ENCODE measurements around the gene NEUROD4.

Gene NEUROD4

GRCh38 chr12:55058082-55058481 is 38.3 kb downstream of the NEUROD4 start:
- no peak for DNase-seq
- H3K4me3 ChIP-seq (ENCODE audit: insufficient read depth, low read depth, low read length, poor library complexity, severe bottlenecking): no peak overlapping the region
- H3K9me3 ChIP-seq (ENCODE audit: control insufficient read depth, low read length): no peaks in the 10 kb centered on the region
- H3K27me3 ChIP-seq (replicated peaks; ENCODE audit: control insufficient read depth, insufficient read depth, low read length, poor library complexity, severe bottlenecking): no peaks in the 10 kb centered on the region
- no peaks in the 10 kb centered on the region for H3K4me1 ChIP-seq (ENCODE audit: control insufficient read depth, insufficient read depth, low read length, poor library complexity, severe bottlenecking)
- no peaks in the 10 kb centered on the region for H3K36me3 ChIP-seq (ENCODE audit: control insufficient read depth, insufficient read depth, low read length)
- no peak overlapping the region for H3K27ac ChIP-seq (ENCODE audit: insufficient read depth, low read length, poor library complexity, severe bottlenecking)

GRCh38 chr12:55058776-55059175 is 39.0 kb downstream of the NEUROD4 start:
- Histone ChIP-seq H3K4me1 (ENCODE audit: control insufficient read depth, insufficient read depth, low read length, poor library complexity, severe bottlenecking) (no peaks in the 10 kb centered on the region), H3K4me3 (ENCODE audit: insufficient read depth, low read depth, low read length, poor library complexity, severe bottlenecking) (no peak overlapping the region), H3K27me3 (replicated peaks; ENCODE audit: control insufficient read depth, insufficient read depth, low read length, poor library complexity, severe bottlenecking) (no peaks in the 10 kb centered on the region), H3K9me3 (ENCODE audit: control insufficient read depth, low read length) (no peaks in the 10 kb centered on the region), H3K36me3 (ENCODE audit: control insufficient read depth, insufficient read depth, low read length) (no peaks in the 10 kb centered on the region), H3K27ac (ENCODE audit: insufficient read depth, low read length, poor library complexity, severe bottlenecking) (no peak overlapping the region)
- DNase-seq: no peak

GRCh38 chr12:55060470-55060869 is 40.7 kb downstream of the NEUROD4 start:
- no peaks in the 10 kb centered on the region for H3K4me1 ChIP-seq (ENCODE audit: control insufficient read depth, insufficient read depth, low read length, poor library complexity, severe bottlenecking)

GRCh38 chr12:55061024-55061423 is 41.2 kb downstream of the NEUROD4 start:
- no peaks in the 10 kb centered on the region for H3K27me3 ChIP-seq (replicated peaks; ENCODE audit: control insufficient read depth, insufficient read depth, low read length, poor library complexity, severe bottlenecking)
- H3K36me3 ChIP-seq (ENCODE audit: control insufficient read depth, insufficient read depth, low read length): no peaks in the 10 kb centered on the region
- H3K4me1 ChIP-seq (ENCODE audit: control insufficient read depth, insufficient read depth, low read length, poor library complexity, severe bottlenecking): no peaks in the 10 kb centered on the region
- no peak for DNase-seq
- H3K27ac ChIP-seq (ENCODE audit: insufficient read depth, low read length, poor library complexity, severe bottlenecking): no peak overlapping the region
- no peak overlapping the region for H3K4me3 ChIP-seq (ENCODE audit: insufficient read depth, low read depth, low read length, poor library complexity, severe bottlenecking)
- H3K9me3 ChIP-seq (ENCODE audit: control insufficient read depth, low read length): no peaks in the 10 kb centered on the region

More at GRCh38 chr12:55060470-55060869, 40.7 kb downstream of the NEUROD4 start:
- Histone ChIP-seq H3K9me3 (ENCODE audit: control insufficient read depth, low read length) (no peaks in the 10 kb centered on the region), H3K27me3 (replicated peaks; ENCODE audit: control insufficient read depth, insufficient read depth, low read length, poor library complexity, severe bottlenecking) (no peaks in the 10 kb centered on the region), H3K27ac (ENCODE audit: insufficient read depth, low read length, poor library complexity, severe bottlenecking) (no peak overlapping the region), H3K36me3 (ENCODE audit: control insufficient read depth, insufficient read depth, low read length) (no peaks in the 10 kb centered on the region), H3K4me3 (ENCODE audit: insufficient read depth, low read depth, low read length, poor library complexity, severe bottlenecking) (no peak overlapping the region)
- no peak for DNase-seq

- Histone ChIP-seq H3K4me1 (ENCODE audit: control insufficient read depth, insufficient read depth, low read length, poor library complexity, severe bottlenecking) (no peaks in the 10 kb centered on the region), H3K27me3 (replicated peaks; ENCODE audit: control insufficient read depth, insufficient read depth, low read length, poor library complexity, severe bottlenecking) (no peaks in the 10 kb centered on the region), H3K4me3 (ENCODE audit: insufficient read depth, low read depth, low read length, poor library complexity, severe bottlenecking) (no peak overlapping the region), H3K9me3 (ENCODE audit: control insufficient read depth, low read length) (no peaks in the 10 kb centered on the region), H3K27ac (ENCODE audit: insufficient read depth, low read length, poor library complexity, severe bottlenecking) (no peak overlapping the region), H3K36me3 (ENCODE audit: control insufficient read depth, insufficient read depth, low read length) (no peaks in the 10 kb centered on the region)
- DNase-seq: no peak
Observed at GRCh38 chr12:55063291-55063690, 43.5 kb downstream of the NEUROD4 start.

- Histone ChIP-seq H3K4me1 (ENCODE audit: control insufficient read depth, insufficient read depth, low read length, poor library complexity, severe bottlenecking) (no peaks in the 10 kb centered on the region), H3K36me3 (ENCODE audit: control insufficient read depth, insufficient read depth, low read length) (no peaks in the 10 kb centered on the region), H3K27me3 (replicated peaks; ENCODE audit: control insufficient read depth, insufficient read depth, low read length, poor library complexity, severe bottlenecking) (no peaks in the 10 kb centered on the region), H3K9me3 (ENCODE audit: control insufficient read depth, low read length) (no peaks in the 10 kb centered on the region), H3K27ac (ENCODE audit: insufficient read depth, low read length, poor library complexity, severe bottlenecking) (no peak overlapping the region), H3K4me3 (ENCODE audit: insufficient read depth, low read depth, low read length, poor library complexity, severe bottlenecking) (no peak overlapping the region)
- no peak for DNase-seq
Observed at GRCh38 chr12:55065535-55065934, 45.8 kb downstream of the NEUROD4 start.

GRCh38 chr12:55067701-55068100 is 47.9 kb downstream of the NEUROD4 start:
- Histone ChIP-seq H3K27ac (ENCODE audit: insufficient read depth, low read length, poor library complexity, severe bottlenecking) (no peak overlapping the region), H3K9me3 (ENCODE audit: control insufficient read depth, low read length) (no peaks in the 10 kb centered on the region), H3K27me3 (replicated peaks; ENCODE audit: control insufficient read depth, insufficient read depth, low read length, poor library complexity, severe bottlenecking) (no peaks in the 10 kb centered on the region), H3K36me3 (ENCODE audit: control insufficient read depth, insufficient read depth, low read length) (no peaks in the 10 kb centered on the region), H3K4me1 (ENCODE audit: control insufficient read depth, insufficient read depth, low read length, poor library complexity, severe bottlenecking) (no peaks in the 10 kb centered on the region), H3K4me3 (ENCODE audit: insufficient read depth, low read depth, low read length, poor library complexity, severe bottlenecking) (no peak overlapping the region)
- no peak for DNase-seq

- no peaks in the 10 kb centered on the region for H3K36me3 ChIP-seq (ENCODE audit: control insufficient read depth, insufficient read depth, low read length)
- H3K9me3 ChIP-seq (ENCODE audit: control insufficient read depth, low read length): no peaks in the 10 kb centered on the region
- DNase-seq: no peak
- H3K4me1 ChIP-seq (ENCODE audit: control insufficient read depth, insufficient read depth, low read length, poor library complexity, severe bottlenecking): no peaks in the 10 kb centered on the region
- no peaks in the 10 kb centered on the region for H3K27me3 ChIP-seq (replicated peaks; ENCODE audit: control insufficient read depth, insufficient read depth, low read length, poor library complexity, severe bottlenecking)
- no peak overlapping the region for H3K4me3 ChIP-seq (ENCODE audit: insufficient read depth, low read depth, low read length, poor library complexity, severe bottlenecking)
- H3K27ac ChIP-seq (ENCODE audit: insufficient read depth, low read length, poor library complexity, severe bottlenecking): no peak overlapping the region
Observed at GRCh38 chr12:55068416-55069010, 48.7 kb downstream of the NEUROD4 start.

- peak; percentile 30 to 55 (median 52) for DNase-seq
- H3K27ac ChIP-seq (ENCODE audit: insufficient read depth, low read length, poor library complexity, severe bottlenecking): no peak overlapping the region
- H3K4me1 ChIP-seq (ENCODE audit: control insufficient read depth, insufficient read depth, low read length, poor library complexity, severe bottlenecking): no peaks in the 10 kb centered on the region
- H3K9me3 ChIP-seq (ENCODE audit: control insufficient read depth, low read length): no peaks in the 10 kb centered on the region
- H3K36me3 ChIP-seq (ENCODE audit: control insufficient read depth, insufficient read depth, low read length): no peaks in the 10 kb centered on the region
- no peaks in the 10 kb centered on the region for H3K27me3 ChIP-seq (replicated peaks; ENCODE audit: control insufficient read depth, insufficient read depth, low read length, poor library complexity, severe bottlenecking)
- no peak overlapping the region for H3K4me3 ChIP-seq (ENCODE audit: insufficient read depth, low read depth, low read length, poor library complexity, severe bottlenecking)
Observed at GRCh38 chr12:55072083-55072482, 52.3 kb downstream of the NEUROD4 start.

GRCh38 chr12:55073043-55074022 is 53.6 kb downstream of the NEUROD4 start:
- Histone ChIP-seq H3K9me3 (ENCODE audit: control insufficient read depth, low read length) (no peaks in the 10 kb centered on the region), H3K4me1 (ENCODE audit: control insufficient read depth, insufficient read depth, low read length, poor library complexity, severe bottlenecking) (no peaks in the 10 kb centered on the region), H3K4me3 (ENCODE audit: insufficient read depth, low read depth, low read length, poor library complexity, severe bottlenecking) (no peak overlapping the region), H3K27me3 (replicated peaks; ENCODE audit: control insufficient read depth, insufficient read depth, low read length, poor library complexity, severe bottlenecking) (no peaks in the 10 kb centered on the region), H3K27ac (ENCODE audit: insufficient read depth, low read length, poor library complexity, severe bottlenecking) (no peak overlapping the region), H3K36me3 (ENCODE audit: control insufficient read depth, insufficient read depth, low read length) (no peaks in the 10 kb centered on the region)
- peak; percentile 43 to 74 (median 54) for DNase-seq
